CD4-positive, alpha-beta T cell treated with Interleukin-21 for 1 hour (primary cell): Measurements from ENCODE around the gene DDX42.
"Not testable (repeated sequence)": the region's sequence is repeated elsewhere in the genome, so short reads cannot be mapped to it uniquely, and the experiment has no call there.

ENCODE experiments used
- DNase-seq: peaks from one replicate; pipeline ENCODE4 v3.0.0-alpha.2; 2020

The DDX42 gene

DNA sequence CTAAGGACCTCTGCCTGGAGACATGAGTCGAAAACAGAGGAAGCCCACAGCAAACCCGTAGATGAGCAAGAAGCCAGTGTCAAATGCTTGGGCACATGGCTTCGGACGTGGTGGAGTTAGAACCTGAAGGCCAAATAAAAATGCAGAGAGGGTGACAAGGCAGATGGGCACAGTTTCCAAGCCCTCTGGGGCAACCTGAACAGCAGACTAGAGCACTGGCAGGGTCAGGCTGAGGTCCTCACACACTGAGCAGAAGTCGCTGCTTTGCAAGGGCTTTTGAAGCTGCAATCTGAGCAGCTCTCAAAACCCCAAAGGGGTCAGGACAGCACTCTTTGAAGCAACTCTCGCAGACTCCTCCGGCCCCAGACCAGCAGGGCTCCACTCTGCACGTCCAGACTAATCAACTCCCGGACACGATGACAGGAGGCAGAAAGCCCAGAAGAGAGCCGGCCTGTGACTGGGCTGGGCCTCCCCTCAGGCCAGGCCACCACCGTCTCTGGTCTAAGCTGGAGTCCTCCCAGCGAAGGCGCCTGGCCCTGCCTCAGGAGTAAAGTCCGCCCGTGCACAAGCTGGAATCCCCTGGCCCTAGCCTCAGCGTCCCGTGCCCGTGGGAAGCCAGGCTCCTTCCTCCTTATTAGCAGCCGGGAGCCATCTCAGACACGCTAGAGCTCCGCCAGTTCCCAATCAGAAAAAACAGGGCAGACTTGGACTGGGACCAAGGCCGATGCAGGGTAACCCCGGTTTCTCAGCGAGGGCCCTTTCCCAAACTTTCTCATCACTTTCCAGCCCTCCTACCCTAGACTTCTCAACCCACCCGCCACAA, 67.6 kb downstream of the DDX42 start:
- DNase-seq, result no peak

DNA sequence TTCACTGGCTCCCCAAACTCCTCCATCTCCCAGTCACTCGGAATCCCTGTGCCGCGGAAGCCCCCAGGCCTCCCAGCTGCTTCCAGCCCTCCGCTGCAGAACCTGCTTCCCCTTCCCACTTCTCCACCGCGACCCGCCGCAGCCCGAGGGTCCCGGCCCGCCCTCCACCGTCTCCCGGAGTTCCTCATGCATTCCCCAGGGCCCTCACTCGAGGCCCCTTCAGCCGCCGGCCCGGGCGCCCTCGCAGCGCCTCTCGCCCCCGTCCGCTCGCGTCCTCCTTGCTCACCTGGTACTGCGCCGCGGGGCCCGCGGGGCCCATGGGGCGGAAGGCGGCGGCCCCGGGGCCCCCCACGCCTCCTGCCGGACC, 68.2 kb downstream of the DDX42 start:
- no peak for DNase-seq

DNA sequence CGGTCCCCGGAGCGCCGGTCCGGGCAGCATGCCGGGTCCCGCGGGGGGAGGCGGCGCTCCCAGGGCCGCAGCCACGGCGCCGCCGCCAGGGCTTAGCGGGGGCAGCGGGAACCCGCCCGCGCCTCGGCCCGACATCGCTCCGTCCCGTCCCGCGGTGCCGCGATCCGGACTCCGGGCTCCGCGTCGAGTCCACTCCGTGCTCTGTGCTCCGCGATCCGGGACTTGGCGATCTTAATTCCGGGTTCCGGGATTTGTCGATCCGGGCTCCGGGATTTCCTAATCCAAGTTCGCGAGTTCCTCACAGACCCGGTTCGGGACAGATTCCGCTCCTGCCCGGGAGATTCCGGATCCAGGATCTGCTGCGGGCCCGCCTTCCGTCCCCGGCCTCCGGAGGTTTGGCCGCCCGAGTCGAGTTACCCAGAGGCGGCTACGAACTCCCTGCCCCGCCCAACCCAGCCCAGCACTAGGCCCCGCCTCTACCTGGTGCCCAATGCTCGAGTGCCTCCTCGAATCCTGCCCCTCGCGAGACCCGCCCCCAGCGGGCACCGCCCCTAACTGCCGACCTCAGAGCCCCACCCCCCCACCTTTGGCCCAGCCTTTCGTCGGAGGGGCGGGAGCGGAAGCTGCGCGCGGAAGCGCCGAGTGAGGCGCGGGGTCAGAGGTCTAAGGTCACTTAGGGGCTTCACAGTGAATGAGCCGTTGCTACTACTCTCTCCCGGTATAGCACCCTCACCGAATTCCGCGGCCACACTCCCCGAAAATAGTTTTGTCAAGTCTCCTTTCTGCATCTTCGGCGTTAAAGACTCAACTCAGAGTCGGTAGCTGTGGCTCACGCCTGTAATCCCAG, 68.8 kb downstream of the DDX42 start, which contains the start of gene SMARCD2:
Gene SMARCD2 (minus strand): TSS at position 146 of the 847 bp plus-strand sequence. CDS start 11 bp downstream, at position 135.
- peak; percentile 99 for DNase-seq

DNA sequence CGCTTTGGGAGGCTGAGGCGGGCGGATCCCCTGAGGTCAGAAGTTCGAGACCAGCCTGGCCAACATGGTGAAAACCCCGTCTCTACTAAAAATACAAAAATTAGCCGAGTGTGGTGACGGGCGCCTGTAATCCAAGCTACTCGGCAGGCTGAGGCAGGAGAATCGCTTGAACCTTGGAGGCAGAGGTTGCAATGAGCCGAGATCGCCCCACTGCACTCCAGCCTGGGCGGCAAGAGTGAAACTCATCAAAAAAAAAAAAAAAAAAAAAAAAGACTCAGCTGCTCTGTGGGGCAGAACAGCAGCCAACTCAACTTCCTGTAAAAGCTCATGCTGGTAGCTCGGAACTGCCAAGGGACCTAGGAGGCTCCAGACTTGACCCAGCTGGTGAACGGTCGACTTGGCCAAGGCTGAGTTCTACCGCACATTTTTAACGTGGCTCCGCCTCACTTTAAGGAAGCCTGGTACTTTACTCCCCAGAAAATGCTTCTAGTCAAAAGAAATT, 69.5 kb downstream of the DDX42 start:
- DNase-seq, result peak; percentile 54

DNA sequence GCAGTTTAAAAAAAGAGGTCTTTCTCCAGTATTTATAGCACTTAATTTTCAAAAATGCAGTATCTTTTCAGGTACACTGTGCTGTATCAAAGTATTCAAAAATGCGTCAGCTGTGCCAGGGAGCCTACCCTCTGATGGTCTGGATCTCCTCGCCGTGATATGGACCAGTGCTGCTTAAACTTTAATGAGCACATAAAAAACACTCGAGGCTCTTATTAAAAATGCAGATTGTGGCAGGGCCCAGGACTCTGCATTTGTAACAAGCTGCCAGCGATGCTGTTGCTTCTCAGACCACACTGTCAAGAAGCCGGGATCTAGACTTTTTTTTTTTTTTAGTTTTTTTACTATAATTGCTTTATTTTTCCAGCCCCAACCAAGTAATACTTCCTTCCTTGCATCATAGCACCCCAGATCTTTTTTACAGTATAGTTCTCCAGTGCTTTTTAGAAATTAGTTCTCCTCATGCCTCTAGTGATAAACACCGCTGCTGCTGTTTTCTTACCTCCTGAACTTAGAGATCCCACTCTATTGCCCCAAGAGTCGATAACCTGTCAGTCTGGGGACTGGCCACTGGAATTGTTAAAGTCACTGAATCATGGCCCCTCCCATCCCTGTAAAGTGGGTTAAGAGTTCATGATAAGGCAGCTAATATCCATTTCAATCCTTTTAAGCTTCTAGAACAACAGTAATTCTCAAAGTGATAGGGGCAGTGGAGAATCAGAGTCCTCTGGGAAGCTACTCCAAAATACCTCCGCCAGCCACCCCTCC, 70.1 kb downstream of the DDX42 start:
- DNase-seq, result no peak

DNA sequence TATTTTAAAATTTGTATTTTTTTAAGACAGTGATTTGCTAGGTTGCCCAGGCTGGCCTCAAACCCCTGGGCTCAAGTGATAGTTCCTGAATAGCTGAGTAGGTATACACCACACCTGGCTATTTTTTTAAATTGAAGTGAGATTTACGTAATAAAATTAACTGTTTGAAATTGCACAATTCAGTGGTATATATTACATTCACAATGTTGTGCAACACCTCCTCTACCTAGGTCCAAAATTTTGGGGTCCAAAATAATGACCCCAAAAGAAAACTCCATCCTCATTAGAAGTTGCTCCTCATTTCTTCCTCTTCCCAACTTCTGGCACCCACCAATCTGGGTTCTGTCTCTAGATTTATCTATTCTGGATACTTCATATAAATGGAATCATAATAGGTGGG, 71.5 kb downstream of the DDX42 start:
- DNase-seq, result no peak

DNA sequence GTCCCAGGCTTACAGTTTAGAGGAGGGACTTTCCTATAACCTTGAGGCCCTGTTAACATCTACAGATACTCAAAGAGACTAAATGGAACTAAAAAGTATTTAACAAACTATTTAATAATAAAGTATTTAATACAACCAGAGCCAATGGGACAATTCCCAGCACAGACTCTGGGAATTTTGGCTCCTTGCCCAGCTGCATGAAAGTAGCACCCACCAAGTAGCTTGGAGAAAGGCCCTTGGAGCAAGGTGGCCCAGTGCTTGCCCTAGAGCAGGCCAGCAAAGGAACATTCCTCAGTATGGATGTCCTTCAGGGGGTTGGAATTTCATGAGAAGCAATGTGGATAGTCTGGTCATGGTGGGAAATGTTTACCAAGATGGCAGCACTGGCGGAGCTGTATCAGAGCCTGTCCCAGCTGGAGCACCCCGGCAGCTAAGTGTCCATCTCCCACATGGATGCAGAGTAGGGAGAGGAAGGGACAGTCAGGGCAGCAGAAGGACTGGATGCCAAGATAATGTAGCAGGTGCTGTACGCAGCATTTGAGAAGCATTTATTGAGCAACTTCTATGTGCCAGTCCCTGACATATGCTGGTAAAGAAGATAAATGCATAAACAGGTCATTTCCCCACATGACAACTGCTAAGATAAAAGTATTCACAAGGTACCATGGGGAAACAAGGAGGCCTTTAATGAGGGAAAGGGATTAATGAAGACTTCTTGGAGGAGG, 73.7 kb downstream of the DDX42 start:
- no peak for DNase-seq

DNA sequence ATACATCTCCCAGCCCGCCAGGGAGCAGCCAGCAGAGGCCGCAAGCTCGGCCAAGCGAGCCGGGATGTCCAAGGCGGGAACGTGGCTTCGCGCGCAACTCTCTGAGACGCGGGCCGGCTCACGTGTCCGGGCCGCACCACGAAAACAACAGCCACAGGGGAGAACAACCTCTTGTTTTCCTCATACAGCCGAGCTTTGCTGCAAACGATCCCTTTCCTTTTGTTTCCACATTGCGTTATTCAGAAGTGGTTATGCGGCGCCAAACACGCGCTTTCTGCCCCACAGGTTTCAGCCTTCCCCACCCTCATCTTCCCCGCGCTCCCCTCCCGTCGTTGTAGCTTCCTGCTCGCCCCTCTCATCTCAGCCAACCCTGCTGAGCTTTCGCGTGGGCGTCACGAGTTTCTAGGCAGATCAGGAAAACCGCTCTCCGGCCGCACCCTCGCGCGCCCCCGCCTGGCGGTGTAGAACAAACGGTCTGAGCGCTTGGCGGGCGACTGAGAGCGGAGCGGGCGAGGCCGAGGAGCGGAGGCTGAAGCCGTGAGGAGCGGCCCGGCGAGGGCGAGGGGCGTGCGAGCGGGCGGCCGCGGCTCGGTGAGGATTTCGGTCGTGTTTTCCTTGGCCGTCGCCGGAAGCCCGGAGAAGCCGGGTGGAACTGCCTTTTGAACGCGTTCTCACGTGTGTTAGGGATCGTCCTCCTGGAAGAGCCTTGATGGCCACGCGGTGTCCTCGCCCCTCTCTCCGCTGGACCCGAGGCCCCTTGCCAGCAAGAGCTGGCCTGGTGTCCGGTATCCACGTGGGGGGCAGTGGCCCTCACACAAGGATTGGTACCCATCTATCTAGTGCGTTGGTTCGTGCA, 75.1 kb downstream of the DDX42 start:
- DNase-seq, result peak; percentile 94

DNA sequence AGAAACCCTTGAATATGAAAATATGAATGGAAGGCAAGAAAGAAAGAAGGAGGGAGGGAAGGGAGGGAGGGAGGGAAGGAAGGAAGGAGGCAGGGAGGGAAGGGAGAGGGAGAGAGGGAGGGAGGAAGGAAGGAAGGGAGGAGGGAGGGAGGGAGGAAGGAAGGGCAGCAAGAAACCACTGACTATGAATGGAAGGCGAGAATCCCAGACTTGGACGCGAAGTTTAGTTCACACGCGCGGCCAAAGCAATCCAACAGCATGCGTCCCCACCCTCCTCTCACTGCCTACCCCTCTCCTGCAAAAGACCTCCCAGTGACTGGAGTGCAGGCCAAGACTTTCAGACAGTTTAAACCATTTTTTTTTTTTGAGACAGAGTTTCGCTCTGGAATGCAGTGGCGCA, 76.4 kb downstream of the DDX42 start:
- no peak for DNase-seq

DNA sequence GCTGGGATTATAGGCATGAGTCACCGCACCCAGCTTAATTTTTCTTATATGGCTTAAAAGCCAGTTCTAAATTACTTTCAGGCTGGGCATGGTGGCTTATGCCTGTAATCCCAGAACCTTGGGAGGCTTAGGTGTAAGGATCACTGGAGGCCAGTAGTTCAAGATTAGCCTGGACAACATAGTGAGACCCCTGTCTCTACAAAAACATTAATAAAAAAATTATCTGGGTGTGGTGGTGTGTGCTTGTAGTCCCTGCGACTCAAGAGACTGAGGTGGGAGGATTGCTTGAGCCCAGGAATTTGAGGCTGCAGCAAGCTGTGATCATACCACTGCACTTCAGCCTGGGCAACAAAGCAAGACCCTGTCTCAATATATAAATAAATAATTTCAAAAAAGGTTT, 79.3 kb downstream of the DDX42 start:
- DNase-seq, result no peak

DNA sequence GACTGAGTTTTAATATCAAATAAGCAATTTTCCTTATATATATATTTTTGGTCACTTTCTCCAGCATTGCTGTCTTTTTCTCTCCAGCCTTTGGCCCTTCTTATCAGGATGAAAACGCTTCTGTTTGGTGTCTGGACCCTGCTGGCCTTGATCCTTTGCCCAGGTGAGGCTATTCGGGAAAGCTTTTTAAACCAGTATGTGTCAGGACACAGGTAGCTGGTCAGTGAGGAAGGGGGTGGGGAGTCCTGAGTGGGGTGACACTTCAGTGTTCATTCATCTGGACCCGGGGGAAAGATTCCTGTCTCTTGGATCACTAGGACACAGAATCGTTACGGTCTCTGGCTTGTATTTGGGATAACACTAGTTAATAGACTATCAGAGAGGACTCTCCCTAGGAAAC, 80.7 kb downstream of the DDX42 start:
- DNase-seq, result no peak

DNA sequence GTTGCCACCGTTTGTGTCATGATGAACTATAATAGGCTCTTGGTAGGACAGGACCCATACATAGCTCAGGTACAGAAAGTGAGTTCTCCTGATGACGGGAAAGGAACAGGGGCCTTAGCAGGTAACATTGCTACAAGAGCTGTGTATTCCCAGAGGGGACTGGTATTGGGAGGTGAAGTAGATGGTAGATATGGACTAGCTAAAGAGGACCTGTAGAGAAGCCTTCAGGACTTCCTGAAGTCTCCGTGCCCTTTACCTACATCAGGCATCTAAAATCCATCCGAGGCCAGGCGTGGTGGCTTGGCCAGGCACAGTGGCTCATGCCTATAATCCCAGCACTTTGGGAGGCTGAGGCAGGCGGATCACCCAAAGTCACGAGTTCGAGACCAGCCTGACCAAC, 81.2 kb downstream of the DDX42 start:
- no peak for DNase-seq

DNA sequence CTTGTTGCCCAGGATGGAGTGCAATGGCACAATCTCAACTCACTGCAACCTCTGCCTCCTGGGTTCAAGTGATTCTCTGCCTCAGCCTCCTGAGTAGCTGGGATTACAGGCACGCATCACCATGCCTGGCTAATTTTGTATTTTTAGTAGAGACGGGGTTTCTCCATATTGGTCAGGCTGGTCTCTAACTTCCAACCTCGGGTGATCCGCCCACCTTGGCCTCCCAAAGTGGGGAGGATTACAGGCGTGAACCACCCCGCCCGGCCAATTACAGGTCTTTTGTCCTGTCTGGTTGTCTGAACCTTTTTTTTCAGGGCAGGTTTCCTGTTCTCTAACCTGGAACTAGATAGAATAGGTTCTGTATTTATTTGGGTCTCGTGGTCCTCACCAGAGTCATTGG, 82.5 kb downstream of the DDX42 start:
- DNase-seq, result not testable (repeated sequence)

DNA sequence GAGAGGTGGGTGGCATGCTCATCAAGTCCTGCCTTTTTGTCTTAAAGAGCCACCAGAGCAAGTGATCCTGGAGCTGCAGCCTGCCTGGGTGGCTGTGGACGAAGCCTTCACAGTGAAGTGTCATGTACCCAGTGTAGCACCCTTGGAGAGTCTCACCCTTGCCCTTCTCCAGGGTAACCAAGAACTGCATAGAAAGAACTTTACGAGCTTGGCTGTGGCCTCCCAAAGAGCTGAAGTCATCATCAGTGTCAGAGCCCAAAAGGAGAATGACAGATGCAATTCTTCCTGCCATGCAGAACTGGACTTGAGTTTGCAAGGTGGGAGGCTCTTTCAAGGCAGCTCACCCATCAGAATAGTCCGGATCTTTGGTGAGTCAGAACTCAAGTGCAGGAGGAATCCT, 85.3 kb downstream of the DDX42 start:
- DNase-seq, result no peak

DNA sequence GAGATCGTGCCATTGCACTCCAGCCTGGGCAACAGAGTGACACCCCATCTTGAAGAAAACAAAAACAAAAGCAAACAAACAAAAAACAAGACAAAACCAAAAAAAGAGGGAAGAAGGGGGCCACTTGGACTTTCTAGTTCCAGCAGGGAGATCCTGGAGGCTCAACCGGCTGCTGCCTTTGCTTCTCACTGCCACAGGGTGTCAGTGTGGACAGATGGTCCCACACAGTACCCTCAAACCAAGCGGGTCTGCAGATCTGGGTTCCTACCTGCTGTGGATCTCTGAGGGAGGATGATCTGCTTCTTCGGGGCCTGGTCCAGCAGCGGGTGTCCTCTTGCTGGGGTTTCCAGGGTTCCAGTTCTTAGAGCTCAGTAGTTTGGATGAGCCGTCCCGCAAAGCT, 92.7 kb downstream of the DDX42 start:
- DNase-seq, result not testable (repeated sequence)
